HepG2 (cell line): ENCODE results near the gene ADAD1.

Experiments used
- HOXA7 ChIP-seq: sonication (generic); formaldehyde crosslinking; IDR thresholded peaks from 2 replicates; pipeline ENCODE4 v1.8.1; 2022; ENCODE audit warnings: mild to moderate bottlenecking, missing genetic modification reagents, moderate library complexity
- ZBTB33 ChIP-seq: sonication (generic); formaldehyde crosslinking; IDR thresholded peaks from 2 replicates; pipeline ENCODE4 v1.4.0; 2020; ENCODE audit warnings: missing genetic modification reagents

DNA sequence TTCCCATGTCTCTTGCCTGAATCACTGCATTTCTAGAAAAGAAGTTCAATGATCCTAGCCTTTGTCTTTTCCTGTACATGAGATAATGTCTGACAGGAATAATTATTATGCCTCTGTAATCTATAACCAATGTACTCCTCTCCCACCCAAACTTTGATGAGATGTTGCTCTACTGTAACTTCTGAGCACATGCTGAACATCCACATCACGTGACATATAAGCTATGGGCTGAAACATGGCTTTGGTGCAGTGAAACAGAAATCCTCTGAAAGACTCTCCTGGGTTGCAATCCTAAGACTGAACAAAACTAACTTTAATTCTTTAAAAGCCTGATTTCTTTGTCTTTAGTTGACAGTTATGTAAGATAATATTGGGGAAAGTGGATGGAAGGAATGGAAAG lies 1.5 kb upstream of the ADAD1 start:
- TF ChIP-seq ZBTB33 = no peak
- TF ChIP-seq HOXA7 = no peak
